GM12872 (cell line): Measurements from ENCODE around the gene NFIA.

Experiments used
- CTCF ChIP-seq: IDR thresholded peaks from 3 replicates; pipeline ENCODE4 v1.5.1; 2011; ENCODE audit warnings: low read depth, mild to moderate bottlenecking, low read length, moderate library complexity; ENCODE audit not compliant: insufficient read depth

Gene NFIA

GRCh38 chr1:61090546-61091202 lies 8.3 kb downstream of the NFIA start:
- no peak for TF ChIP-seq CTCF

GRCh38 chr1:61091455-61091854 lies 9.1 kb downstream of the NFIA start:
- TF ChIP-seq CTCF, result no peak

GRCh38 chr1:61092642-61093041 lies 10.3 kb downstream of the NFIA start:
- no peak for TF ChIP-seq CTCF

GRCh38 chr1:61093525-61094137 lies 11.3 kb downstream of the NFIA start:
- no peak for TF ChIP-seq CTCF

GRCh38 chr1:61094677-61095469 lies 12.5 kb downstream of the NFIA start:
- TF ChIP-seq CTCF, result no peak

- no peak for TF ChIP-seq CTCF
These were observed 13.1 kb downstream of the NFIA start for GRCh38 chr1:61095470-61095812.

- TF ChIP-seq CTCF, result no peak
These were observed 15.0 kb downstream of the NFIA start for GRCh38 chr1:61097317-61097716.
